ENCODE data around the gene TAS2R40. TPM values are rescaled to one million over a fixed set of nuclear protein-coding genes. Genes with fewer than 3 reads are reported as not detected.

Gene TAS2R40
- total RNA-seq, 6 donors from 2014 or later, result not detected

DNA sequence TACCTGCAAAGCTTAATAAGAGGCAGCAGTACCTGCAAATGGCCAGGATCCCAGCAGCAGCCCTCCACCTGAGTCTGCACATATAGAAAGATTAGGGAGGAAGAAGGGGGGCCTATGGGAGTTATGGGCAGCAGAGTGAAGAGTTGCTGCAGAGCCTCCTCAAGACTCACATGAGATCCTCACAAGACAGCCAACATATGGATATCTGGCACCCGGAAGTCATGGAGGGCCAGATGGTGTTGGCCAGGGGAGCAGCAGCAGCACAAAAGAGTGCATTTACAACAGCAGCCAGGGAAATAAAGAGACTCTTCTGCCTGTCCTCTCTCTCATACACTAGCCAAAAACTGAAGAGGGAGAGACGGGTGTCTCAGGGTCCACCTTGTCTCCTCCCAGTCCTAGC is 4.0 kb upstream of the TAS2R40 start:
- no peaks in the 10 kb centered on the region for H3K36me3 ChIP-seq
- DNase-seq, result no peak
- no peak overlapping the region for H3K4me3 ChIP-seq
- no peaks in the 10 kb centered on the region for H3K4me1 ChIP-seq
- no peak for ATAC-seq (ENCODE audit: low FRiP score in 2 of 2)
- H3K27me3 ChIP-seq, result no peaks in the 10 kb centered on the region
- H3K27ac ChIP-seq, result no peak overlapping the region
- TF ChIP-seq POLR2A (IDR thresholded peaks at IDR 0.05) (no peak), POLR2AphosphoS5 (IDR thresholded peaks at IDR 0.05) (no peak), CTCF (IDR thresholded peaks at IDR 0.05) (no peak), EP300 (IDR thresholded peaks at IDR 0.05) (no peak)
- no peaks in the 10 kb centered on the region for H3K9me3 ChIP-seq
- 86 to 93% methylated on average over 2 of the region's 2 CpGs for WGBS, 2 donors

GRCh38 chr7:143221286-143221685 is 551 bp upstream of the TAS2R40 start:
- WGBS, 2 donors, result 70 to 73% methylated on average over 2 of the region's 2 CpGs
- no peak overlapping the region for H3K4me3 ChIP-seq

GRCh38 chr7:143222782-143223181 is 945 bp downstream of the TAS2R40 start:
- Histone ChIP-seq H3K27ac (peak overlapping the region; percentile 55 to 81 (median 67)), H3K27me3 (no peaks in the 10 kb centered on the region), H3K4me1 (peaks cover 0 to 4% (median 2%) of the 10 kb centered on the region in 4 donors), H3K9me3 (no peaks in the 10 kb centered on the region), H3K36me3 (no peaks in the 10 kb centered on the region), H3K4me3 (no peak overlapping the region)
- TF ChIP-seq CTCF (IDR thresholded peaks at IDR 0.05) (peak in 1 of 6 experiments; percentile 11), POLR2A (IDR thresholded peaks at IDR 0.05) (no peak), POLR2AphosphoS5 (IDR thresholded peaks at IDR 0.05) (peak in 1 of 2 donors; percentile 38), EP300 (IDR thresholded peaks at IDR 0.05) (no peak)
- DNase-seq (peak in 1 of 2 donors; percentile 80), ATAC-seq (ENCODE audit: low FRiP score in 2 of 2) (peak; percentile 78 to 84)
- WGBS, 2 donors, result 43 to 52% methylated on average over 7 of the region's 7 CpGs

More at GRCh38 chr7:143221286-143221685, 551 bp upstream of the TAS2R40 start:
- Histone ChIP-seq H3K4me1 (no peaks in the 10 kb centered on the region), H3K27me3 (no peaks in the 10 kb centered on the region), H3K36me3 (no peaks in the 10 kb centered on the region), H3K27ac (no peak overlapping the region), H3K9me3 (no peaks in the 10 kb centered on the region)
- DNase-seq (no peak), ATAC-seq (ENCODE audit: low FRiP score in 2 of 2) (no peak)
- TF ChIP-seq CTCF (IDR thresholded peaks at IDR 0.05) (no peak), POLR2AphosphoS5 (IDR thresholded peaks at IDR 0.05) (no peak), POLR2A (IDR thresholded peaks at IDR 0.05) (no peak), EP300 (IDR thresholded peaks at IDR 0.05) (no peak)

DNA sequence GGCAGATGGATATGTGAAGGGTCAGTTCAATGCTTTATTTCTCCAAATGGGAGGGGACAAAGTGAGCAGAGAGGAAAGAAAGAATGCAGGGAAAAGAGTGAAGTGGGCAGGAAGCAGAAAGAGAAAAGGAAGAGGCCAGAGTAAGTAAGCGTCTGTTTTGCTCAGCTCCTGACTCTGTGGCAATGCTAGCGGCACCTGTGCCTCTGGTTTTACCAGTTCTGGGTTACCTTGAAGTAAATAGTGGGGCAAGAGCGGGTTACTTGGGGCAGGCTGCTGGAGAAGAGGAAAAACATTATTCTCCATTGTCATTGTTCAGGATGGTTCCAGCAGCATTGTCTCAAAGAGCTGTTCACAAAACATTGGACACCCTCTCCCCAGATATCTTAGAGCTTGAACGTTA is 1.9 kb downstream of the TAS2R40 start:
- Histone ChIP-seq H3K4me1 (peaks cover 0 to 5% (median 3%) of the 10 kb centered on the region in 4 donors), H3K36me3 (no peaks in the 10 kb centered on the region), H3K4me3 (no peak overlapping the region), H3K27me3 (no peaks in the 10 kb centered on the region), H3K27ac (peak overlapping the region in 2 of 4 donors; percentile 28 to 81), H3K9me3 (no peaks in the 10 kb centered on the region)
- WGBS, 2 donors, result 55 to 59% methylated on average over 4 of the region's 4 CpGs
- DNase-seq (no peak), ATAC-seq (ENCODE audit: low FRiP score in 2 of 2) (no peak)
- no peak for TF ChIP-seq EP300 (IDR thresholded peaks at IDR 0.05)
- TF ChIP-seq CTCF (IDR thresholded peaks at IDR 0.05), result no peak
- no peak for TF ChIP-seq POLR2AphosphoS5 (IDR thresholded peaks at IDR 0.05)
- TF ChIP-seq POLR2A (IDR thresholded peaks at IDR 0.05), result no peak

DNA sequence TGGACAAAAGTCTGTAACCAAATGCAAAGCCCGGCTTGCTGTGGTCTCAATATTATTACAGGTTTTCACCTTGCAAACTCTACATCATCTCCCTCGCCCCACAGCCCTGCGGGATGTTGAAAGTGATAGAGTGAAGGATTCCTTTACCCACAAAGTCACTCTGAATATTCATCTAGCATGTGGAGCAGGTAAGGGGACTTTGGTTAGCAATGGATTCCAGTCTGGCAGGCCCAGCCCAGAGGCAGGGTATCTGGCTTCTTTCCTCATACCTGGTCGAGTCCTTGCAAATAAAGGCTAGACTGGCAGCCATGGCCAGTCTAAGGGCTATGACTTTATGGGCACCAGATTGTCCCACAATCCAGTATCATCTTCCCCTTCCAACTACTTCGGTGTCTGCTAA is 3.2 kb downstream of the TAS2R40 start:
- DNase-seq (no peak), ATAC-seq (ENCODE audit: low FRiP score in 2 of 2) (no peak)
- Histone ChIP-seq H3K4me3 (no peak overlapping the region), H3K36me3 (no peaks in the 10 kb centered on the region), H3K9me3 (no peaks in the 10 kb centered on the region), H3K27ac (no peak overlapping the region), H3K27me3 (no peaks in the 10 kb centered on the region), H3K4me1 (peaks cover 3 to 5% (median 3%) of the 10 kb centered on the region in 4 donors)
- 87 to 96% methylated on average over 5 of the region's 5 CpGs for WGBS, 2 donors
- TF ChIP-seq CTCF (IDR thresholded peaks at IDR 0.05), result no peak
- TF ChIP-seq POLR2A (IDR thresholded peaks at IDR 0.05), result no peak
- TF ChIP-seq POLR2AphosphoS5 (IDR thresholded peaks at IDR 0.05), result no peak
- no peak for TF ChIP-seq EP300 (IDR thresholded peaks at IDR 0.05)

Data from upper lobe of left lung (tissue), 6 donors.